Measurements from ENCODE around the gene PILRA.
"Not testable (repeated sequence)": the region's sequence is repeated elsewhere in the genome, so short reads cannot be mapped to it uniquely, and the experiment has no call there.

PILRA gene

GRCh38 chr7:100441641-100442535 is 68.6 kb downstream of the PILRA start:
- no peak for DNase-seq
- intact Hi-C loops (cut with DNase I; ENCODE audit: low total_unique reads), result no loop called here
- Histone ChIP-seq H3K36me3 (no peaks in the 10 kb centered on the region), H3K27me3 (no peaks in the 10 kb centered on the region), H3K27ac (no peak overlapping the region), H3K9me3 (no peaks in the 10 kb centered on the region), H3K4me1 (peaks cover 0 to 2% (median 0%) of the 10 kb centered on the region in 4 donors), H3K4me3 (no peak overlapping the region)
- TF ChIP-seq, protein P1, sequence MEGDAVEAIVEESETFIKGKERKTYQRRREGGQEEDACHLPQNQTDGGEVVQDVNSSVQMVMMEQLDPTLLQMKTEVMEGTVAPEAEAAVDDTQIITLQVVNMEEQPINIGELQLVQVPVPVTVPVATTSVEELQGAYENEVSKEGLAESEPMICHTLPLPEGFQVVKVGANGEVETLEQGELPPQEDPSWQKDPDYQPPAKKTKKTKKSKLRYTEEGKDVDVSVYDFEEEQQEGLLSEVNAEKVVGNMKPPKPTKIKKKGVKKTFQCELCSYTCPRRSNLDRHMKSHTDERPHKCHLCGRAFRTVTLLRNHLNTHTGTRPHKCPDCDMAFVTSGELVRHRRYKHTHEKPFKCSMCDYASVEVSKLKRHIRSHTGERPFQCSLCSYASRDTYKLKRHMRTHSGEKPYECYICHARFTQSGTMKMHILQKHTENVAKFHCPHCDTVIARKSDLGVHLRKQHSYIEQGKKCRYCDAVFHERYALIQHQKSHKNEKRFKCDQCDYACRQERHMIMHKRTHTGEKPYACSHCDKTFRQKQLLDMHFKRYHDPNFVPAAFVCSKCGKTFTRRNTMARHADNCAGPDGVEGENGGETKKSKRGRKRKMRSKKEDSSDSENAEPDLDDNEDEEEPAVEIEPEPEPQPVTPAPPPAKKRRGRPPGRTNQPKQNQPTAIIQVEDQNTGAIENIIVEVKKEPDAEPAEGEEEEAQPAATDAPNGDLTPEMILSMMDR (IDR thresholded peaks at IDR 0.05), result no peak

DNA sequence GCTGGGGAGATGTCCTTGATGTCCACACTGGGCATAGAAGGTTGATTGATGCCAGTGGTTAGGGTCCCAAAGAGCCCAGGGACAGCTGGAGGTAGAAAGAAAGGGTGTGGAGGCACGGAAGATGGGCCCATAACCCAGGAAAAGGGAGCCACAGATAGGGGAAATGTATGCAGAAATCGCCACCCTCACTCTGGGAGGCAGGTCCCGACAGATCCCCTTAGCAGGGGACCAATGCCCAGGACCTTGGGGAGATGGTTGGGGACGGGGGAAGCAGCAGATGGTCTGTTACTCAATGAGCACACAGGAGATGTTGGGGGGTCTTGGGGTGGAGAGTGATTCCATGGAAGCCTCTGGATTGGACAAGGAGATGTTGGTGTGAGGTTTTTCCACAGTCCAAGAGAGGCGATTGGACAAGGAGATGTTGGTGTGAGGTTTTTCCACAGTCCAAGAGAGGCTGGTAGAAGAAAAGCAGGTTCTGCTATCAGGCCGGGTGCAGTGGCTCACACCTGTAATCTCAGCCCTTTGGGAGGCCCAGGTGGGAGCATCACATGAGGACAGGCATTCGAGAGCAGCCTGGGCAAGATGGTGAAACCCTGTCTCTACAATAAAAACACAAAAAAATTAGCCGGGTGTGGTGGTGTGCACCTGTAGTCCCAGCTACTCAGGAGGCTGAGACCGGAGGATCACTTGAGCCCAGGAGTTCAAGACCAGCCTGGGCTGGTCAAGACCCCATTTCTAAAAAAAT is 70.0 kb downstream of the PILRA start:
- no peak for DNase-seq
- TF ChIP-seq, protein P1 (IDR thresholded peaks at IDR 0.05), result no peak
- Histone ChIP-seq H3K27me3 (no peaks in the 10 kb centered on the region), H3K9me3 (no peaks in the 10 kb centered on the region), H3K4me1 (no peaks in the 10 kb centered on the region), H3K36me3 (no peaks in the 10 kb centered on the region), H3K4me3 (no peak overlapping the region), H3K27ac (no peak overlapping the region)
- intact Hi-C loops (cut with DNase I; ENCODE audit: low total_unique reads), result no loop called here

DNA sequence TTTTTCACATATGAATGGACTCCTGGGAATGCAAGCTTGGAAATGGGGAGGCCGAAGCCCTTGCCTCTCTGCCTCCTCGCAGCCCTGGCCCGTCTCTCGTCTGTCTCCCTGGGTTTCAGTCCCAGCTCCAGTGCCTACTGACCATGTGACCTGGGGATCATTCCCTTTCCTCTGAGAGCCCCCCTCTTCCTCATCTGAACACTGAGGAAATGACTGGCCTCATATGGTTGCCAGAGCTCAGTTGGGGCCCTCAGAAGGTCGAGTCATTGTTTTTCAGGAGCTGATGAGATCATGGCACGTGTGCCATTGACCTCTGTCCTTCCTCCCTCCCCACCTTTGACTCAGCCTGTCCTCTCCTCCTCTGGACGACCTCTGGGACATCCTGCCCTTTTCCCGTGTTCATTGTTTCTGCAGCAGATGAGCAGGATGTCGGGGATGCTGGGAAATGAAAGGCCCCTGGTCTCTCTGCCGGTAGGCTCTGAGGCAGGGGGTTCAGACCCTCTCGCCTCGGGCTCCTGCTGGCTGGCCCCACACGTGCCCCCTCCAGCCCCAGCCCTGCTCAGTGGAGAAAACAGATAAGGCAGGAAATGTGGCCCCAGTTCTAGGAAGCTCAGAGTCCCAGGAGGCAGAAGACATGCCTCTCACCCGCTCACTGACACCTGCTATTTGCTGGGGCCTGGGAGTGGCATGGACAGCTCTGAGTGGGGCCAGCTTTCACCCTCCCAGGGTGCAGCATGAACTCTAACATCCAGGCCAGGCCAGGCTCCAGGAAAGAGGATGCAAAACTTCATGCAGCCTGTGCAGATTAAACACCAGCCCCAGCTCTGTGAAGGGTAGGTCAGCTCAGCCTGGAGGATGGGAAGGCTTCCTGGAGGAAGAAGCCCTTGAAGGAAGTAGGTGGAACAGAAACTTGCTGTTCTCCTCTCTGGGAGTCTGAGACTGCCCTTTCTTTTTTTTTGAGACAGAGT is 71.3 kb downstream of the PILRA start:
- no peak overlapping the region for H3K4me3 ChIP-seq
- no peaks in the 10 kb centered on the region for H3K27me3 ChIP-seq
- no peaks in the 10 kb centered on the region for H3K36me3 ChIP-seq
- DNase-seq, result no peak
- no peak overlapping the region for H3K27ac ChIP-seq
- TF ChIP-seq, protein P1 (IDR thresholded peaks at IDR 0.05), result no peak
- no peaks in the 10 kb centered on the region for H3K9me3 ChIP-seq
- intact Hi-C loops (cut with DNase I; ENCODE audit: low total_unique reads), result no loop called here
- H3K4me1 ChIP-seq, result no peaks in the 10 kb centered on the region

GRCh38 chr7:100446040-100446439 is 72.8 kb downstream of the PILRA start:
- Histone ChIP-seq H3K4me3 (no peak overlapping the region), H3K36me3 (no peaks in the 10 kb centered on the region), H3K4me1 (peaks cover 0 to 12% (median 7%) of the 10 kb centered on the region in 4 donors), H3K9me3 (no peaks in the 10 kb centered on the region), H3K27ac (no peak overlapping the region), H3K27me3 (no peaks in the 10 kb centered on the region)
- DNase-seq, result no peak
- intact Hi-C loops (cut with DNase I; ENCODE audit: low total_unique reads), result no loop called here
- TF ChIP-seq, protein P1 (IDR thresholded peaks at IDR 0.05), result no peak

DNA sequence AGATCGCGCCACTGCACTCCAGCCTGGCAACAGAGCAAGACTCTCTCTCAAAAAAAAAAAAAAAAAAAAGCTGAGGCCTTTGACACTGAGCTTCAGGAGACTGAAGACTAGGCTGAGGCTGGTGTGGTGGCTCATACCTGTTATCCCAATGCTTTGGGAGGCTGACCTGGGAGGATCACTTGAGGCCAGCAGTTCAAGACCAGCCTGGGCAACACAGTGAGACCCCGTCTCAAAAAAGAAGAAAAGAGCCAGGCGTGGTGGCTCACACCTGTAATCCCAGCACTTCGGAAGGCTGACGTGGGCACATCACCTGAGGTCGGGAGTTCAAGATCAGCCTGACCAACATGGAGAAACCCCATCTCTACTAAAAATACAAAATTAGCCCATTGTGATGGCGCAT is 74.1 kb downstream of the PILRA start:
- DNase-seq; intact Hi-C loops (cut with DNase I; ENCODE audit: low total_unique reads); H3K36me3 ChIP-seq; H3K27me3 ChIP-seq; H3K27ac ChIP-seq; H3K4me3 ChIP-seq; H3K9me3 ChIP-seq: not testable (repeated sequence)
- peaks cover 0 to 12% (median 7%) of the 10 kb centered on the region in 4 donors for H3K4me1 ChIP-seq
